NCI-H2196 (cell line): ENCODE measurements around the gene CRMP1.

Source experiments
- DNase-seq: peaks from one replicate; lab custom pipeline; 2025; ENCODE audit not compliant: unreplicated experiment; lab: John Stamatoyannopoulos, UW

The CRMP1 gene

GRCh38 chr4:5890063-5890727 lies 2.7 kb downstream of the CRMP1 start:
- DNase-seq = peak; percentile 87

- no peak for DNase-seq
These were observed 3.7 kb downstream of the CRMP1 start for GRCh38 chr4:5889002-5889696.

- peak; percentile 77 for DNase-seq
These were observed 4.5 kb downstream of the CRMP1 start for GRCh38 chr4:5888222-5889001.

GRCh38 chr4:5887361-5888221 lies 5.3 kb downstream of the CRMP1 start:
- peak; percentile 51 for DNase-seq

- peak; percentile 51 for DNase-seq
These were observed 5.9 kb downstream of the CRMP1 start for GRCh38 chr4:5887011-5887360.

GRCh38 chr4:5885733-5886132 lies 7.2 kb downstream of the CRMP1 start:
- no peak for DNase-seq

- no peak for DNase-seq
These were observed 8.1 kb downstream of the CRMP1 start for GRCh38 chr4:5884796-5885195.

GRCh38 chr4:5883916-5884315 lies 9.0 kb downstream of the CRMP1 start:
- DNase-seq = no peak

- no peak for DNase-seq
These were observed 9.9 kb downstream of the CRMP1 start for GRCh38 chr4:5882947-5883346.

- no peak for DNase-seq
These were observed 11.5 kb downstream of the CRMP1 start for GRCh38 chr4:5881340-5881739.

GRCh38 chr4:5878359-5878758 lies 14.5 kb downstream of the CRMP1 start:
- DNase-seq = peak; percentile 9

- DNase-seq = no peak
These were observed 15.5 kb downstream of the CRMP1 start for GRCh38 chr4:5877392-5877791.

GRCh38 chr4:5874811-5875449 lies 18.0 kb downstream of the CRMP1 start:
- DNase-seq = peak; percentile 28

GRCh38 chr4:5870701-5871100 lies 22.2 kb downstream of the CRMP1 start:
- no peak for DNase-seq

- no peak for DNase-seq
These were observed 22.8 kb downstream of the CRMP1 start for GRCh38 chr4:5869966-5870619.

- no peak for DNase-seq
These were observed 25.0 kb downstream of the CRMP1 start for GRCh38 chr4:5867866-5868265.

GRCh38 chr4:5866841-5867813 lies 25.8 kb downstream of the CRMP1 start:
- no peak for DNase-seq

- DNase-seq = no peak
These were observed 26.8 kb downstream of the CRMP1 start for GRCh38 chr4:5865896-5866599.
